Tibial nerve (tissue), 4 donors: ENCODE data around the gene ACVR1B.

Source experiments
- EP300 ChIP-seq, 2 donors: sonication (generic); formaldehyde crosslinking; IDR thresholded peaks; one replicate each; pipeline ENCODE4 v1.6.1; 2017; ENCODE audit warnings: antibody characterized with exemption in 2 of 2, mild to moderate bottlenecking in 1 of 2
- TF ChIP-seq, protein P1 (sequence below), 5 experiments: fragments of 200-600 bp in 3 of 5; fragments of 450-650 bp in 2 of 5; sonication (generic) in 3 of 5; IDR thresholded peaks; one replicate each; pipeline ENCODE4 v1.5.1; 2016 to 2019; ENCODE audit warnings: antibody characterized with exemption in 5 of 5, mild to moderate bottlenecking in 3 of 5, moderate library complexity in 2 of 5

GRCh38 chr12:51961834-51962233 is 10.3 kb downstream of the ACVR1B start:
- TF ChIP-seq, protein P1, sequence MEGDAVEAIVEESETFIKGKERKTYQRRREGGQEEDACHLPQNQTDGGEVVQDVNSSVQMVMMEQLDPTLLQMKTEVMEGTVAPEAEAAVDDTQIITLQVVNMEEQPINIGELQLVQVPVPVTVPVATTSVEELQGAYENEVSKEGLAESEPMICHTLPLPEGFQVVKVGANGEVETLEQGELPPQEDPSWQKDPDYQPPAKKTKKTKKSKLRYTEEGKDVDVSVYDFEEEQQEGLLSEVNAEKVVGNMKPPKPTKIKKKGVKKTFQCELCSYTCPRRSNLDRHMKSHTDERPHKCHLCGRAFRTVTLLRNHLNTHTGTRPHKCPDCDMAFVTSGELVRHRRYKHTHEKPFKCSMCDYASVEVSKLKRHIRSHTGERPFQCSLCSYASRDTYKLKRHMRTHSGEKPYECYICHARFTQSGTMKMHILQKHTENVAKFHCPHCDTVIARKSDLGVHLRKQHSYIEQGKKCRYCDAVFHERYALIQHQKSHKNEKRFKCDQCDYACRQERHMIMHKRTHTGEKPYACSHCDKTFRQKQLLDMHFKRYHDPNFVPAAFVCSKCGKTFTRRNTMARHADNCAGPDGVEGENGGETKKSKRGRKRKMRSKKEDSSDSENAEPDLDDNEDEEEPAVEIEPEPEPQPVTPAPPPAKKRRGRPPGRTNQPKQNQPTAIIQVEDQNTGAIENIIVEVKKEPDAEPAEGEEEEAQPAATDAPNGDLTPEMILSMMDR (IDR thresholded peaks at IDR 0.05): no peak
- TF ChIP-seq EP300 (IDR thresholded peaks at IDR 0.05): no peak
